Epidermal melanocyte (primary cell): ENCODE measurements around the gene FXN.
"Not testable (repeated sequence)": the region's sequence is repeated elsewhere in the genome, so short reads cannot be mapped to it uniquely, and the experiment has no call there.

ENCODE experiments used
- DNase-seq: peaks from one replicate; pipeline ENCODE4 v3.0.0; 2011; ENCODE audit warnings: low spot score; ENCODE audit not compliant: insufficient read length

The FXN gene

DNA sequence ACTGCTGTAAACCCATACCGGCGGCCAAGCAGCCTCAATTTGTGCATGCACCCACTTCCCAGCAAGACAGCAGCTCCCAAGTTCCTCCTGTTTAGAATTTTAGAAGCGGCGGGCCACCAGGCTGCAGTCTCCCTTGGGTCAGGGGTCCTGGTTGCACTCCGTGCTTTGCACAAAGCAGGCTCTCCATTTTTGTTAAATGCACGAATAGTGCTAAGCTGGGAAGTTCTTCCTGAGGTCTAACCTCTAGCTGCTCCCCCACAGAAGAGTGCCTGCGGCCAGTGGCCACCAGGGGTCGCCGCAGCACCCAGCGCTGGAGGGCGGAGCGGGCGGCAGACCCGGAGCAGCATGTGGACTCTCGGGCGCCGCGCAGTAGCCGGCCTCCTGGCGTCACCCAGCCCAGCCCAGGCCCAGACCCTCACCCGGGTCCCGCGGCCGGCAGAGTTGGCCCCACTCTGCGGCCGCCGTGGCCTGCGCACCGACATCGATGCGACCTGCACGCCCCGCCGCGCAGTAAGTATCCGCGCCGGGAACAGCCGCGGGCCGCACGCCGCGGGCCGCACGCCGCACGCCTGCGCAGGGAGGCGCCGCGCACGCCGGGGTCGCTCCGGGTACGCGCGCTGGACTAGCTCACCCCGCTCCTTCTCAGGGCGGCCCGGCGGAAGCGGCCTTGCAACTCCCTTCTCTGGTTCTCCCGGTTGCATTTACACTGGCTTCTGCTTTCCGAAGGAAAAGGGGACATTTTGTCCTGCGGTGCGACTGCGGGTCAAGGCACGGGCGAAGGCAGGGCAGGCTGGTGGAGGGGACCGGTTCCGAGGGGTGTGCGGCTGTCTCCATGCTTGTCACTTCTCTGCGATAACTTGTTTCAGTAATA lies at the start of gene FXN:
TSS of gene FXN (plus strand) at position 315 of the 871 bp plus-strand sequence. CDS start at position 346, 31 bp downstream.
- peak; percentile 81 for DNase-seq

DNA sequence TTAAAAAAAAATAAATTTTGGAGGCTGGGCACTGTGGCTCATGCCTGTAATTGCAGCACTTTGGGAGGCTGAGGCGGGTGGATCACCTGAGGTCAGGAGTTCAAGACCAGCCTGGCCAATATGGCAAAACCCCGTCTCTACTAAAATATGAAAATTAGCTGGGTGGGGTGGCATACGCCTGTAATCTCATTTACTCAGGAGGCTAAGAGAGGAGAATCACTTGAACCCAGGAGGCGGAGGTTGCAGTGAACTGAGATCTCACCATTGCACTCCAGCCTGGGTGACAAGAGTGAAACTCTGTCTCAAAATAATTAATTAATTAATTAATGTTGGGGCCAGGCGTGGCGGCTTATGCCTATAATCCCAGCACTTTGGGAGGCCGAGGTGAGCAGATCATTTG lies 48.6 kb upstream of the FXN start:
- not testable (repeated sequence) for DNase-seq

DNA sequence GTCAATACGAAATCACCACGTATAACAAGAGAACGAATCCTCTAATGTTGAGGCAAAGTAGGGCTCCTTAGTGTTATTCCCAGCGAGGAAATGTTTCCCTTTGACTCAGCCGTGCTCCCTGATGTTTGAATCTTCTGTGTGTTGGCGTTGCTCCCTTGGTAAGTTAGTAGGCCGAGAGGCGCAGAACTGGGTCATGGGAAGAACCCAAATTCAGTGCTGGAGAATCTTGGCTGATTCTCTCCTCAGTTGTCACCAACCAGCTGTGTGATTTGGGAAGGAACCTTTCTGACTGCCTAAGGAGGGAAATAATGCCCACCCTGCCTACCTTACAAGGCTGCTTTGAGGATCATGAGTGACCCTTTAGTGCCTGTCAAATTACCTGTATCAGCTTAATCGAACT lies 44.1 kb upstream of the FXN start:
- DNase-seq, result no peak

DNA sequence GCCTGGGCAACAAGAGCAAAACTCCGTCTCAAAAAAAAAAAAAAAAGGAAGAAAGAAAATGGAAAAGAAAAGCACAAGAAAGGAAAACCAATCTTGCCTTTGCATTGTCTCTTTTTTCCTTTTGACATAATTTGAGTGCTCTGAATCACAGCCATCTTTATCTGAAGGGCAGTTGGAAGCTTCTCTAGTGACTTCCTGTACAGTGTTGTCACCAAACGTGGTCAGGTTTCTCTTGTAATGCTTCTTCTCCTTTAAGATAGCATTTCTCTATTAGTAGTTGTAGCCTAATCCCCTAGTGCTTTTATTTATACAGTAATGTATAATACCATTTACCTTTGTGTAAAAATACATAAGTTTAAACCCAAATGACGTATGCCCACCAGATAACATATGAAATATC lies 39.8 kb upstream of the FXN start:
- no peak for DNase-seq

DNA sequence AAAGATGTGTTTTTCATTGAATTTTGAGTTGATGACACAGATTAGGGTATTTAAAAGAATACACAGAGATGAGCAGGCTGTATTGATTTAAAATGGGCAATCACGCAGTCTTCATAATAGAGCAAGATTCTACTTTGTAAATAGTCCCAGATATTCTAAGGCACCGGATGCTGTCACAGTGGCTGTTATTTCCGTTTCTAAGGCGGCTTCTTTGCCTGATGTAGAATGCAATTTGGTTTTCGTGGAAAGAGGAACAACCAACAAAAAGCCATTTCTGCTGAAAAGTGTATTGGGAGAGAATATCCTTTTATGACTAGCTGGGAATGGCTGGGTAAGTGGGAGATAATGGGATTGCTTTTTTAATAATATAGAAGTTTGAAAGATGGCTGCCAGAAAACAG lies 39.1 kb upstream of the FXN start:
- DNase-seq, result no peak

DNA sequence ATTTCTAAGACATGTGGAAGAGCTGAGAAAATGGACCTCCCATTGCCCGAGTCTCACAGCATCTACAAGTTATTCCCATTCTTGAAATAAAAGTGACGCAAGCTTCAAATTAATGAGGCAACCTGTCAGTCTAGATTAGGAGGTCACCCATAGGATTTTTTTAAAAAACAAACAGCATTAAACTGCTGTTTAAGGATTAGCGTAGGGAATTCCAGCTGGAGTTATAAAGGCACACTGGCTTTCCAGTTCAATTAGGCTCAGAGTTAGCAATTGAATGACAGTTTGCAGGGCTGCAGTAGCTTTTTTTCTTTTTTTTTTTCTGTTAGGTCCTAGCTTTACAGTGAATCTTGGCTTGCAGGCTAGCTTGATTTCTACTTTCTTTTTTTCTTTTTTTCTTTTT lies 37.9 kb upstream of the FXN start:
- no peak for DNase-seq

DNA sequence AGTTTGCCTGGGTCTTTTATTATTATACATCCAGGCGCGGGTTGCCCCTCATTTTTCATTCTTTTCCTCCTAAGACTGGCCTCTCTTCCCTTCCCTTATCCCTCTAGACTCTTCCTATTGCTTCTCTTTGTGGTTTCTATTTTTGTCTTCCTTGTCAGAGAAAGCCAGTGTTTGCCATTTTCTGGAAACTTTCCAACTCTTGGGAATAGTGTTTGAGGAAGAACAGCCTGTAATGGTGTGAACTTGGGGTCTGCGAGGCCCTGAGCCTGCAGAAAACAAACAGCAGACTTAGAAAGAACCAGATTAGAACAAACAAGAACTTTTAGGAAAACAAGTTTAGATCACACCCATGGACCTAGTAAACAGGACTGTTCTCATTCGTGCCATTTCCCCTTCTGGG lies 37.2 kb upstream of the FXN start:
- no peak for DNase-seq

DNA sequence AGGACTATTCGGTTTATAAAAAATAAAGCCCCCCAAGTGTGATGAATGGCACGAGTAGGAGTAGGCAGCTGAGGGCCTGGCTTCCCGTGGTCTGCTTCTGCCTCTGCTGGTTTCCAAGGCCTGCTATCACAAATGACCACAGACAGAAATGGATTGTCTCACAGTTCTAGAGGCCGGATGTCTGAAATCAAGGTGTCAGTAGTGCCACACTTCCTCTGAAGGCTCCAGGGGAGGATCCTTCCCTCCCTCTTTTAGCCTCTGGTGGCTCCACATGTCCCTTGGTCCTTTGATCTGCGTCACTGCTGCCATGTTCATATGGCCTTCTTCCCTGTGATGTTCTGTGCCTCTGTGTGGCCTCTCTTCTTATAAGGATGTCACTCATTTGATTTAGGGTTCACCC lies 36.7 kb upstream of the FXN start:
- DNase-seq, result no peak

DNA sequence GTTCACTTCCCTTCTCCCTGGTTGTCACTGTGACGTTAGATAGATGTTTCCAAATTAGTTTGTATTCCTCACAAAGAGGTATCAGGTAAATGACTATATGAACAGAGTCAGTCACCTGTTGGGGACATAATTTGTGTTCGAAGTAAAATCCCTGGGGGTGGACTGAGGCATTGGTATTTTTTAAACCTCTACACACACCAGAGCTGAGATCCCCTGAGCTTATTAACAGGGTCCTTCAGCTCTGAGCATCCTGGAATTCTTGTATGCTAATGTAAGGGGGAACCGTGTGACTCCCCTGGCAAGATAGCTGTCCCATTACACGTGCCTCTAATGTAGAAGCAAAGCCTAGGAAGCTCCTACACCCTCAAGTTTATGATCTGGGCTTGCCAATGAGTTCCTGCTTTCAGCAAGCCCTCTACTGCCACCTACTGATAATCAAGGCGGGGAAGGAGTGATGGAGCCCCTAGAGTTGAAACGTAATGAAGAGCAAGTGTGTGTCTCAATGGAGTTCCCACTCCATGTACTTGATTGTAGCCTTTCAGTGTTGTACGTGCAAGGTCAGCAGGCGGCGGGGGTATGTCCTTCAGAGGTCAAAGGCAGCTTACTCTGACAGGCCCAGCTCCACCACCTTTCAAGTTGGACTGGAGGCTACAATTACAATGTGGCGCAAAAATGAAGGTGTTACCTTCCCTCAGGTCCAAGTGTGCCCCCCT lies 36.0 kb upstream of the FXN start:
- peak; percentile 79 for DNase-seq

DNA sequence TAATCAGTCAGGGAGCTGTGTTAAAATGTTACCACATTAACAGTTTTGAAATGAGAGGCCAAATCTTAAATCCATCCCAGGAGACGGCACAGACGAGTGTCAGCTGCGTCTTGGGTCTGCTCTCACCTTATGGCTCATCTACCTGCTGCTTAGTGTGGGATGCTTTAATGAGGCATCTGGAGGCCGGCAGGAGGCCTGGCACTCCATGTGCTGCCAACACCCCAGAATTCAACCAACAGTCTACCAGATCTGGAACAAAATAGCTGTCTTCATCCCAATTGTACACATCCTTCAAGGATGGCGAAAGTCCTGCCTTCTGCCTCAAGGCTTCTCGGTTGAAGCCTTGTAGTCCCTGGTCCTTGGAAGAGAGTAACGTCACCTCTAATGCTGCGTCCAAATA lies 33.6 kb upstream of the FXN start:
- DNase-seq, result no peak

DNA sequence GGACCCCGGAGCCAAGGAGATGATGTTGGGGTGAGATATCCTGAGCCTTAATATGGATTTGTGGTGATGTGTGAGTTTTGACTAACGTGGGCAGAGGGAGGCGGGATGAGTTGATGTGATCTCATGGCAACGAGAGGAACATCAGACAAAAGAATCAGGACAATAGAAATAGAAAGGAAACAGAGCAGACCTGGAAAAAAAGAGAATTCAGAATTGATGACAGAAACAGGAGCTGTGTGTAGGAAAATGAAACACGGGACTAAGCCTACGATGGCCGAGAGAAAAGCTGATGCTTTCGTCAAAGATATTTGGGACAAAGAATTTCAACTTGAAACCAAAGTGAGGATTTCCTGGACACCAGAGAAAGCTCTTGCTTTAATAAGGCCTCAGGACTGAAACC lies 32.5 kb upstream of the FXN start:
- DNase-seq, result no peak

DNA sequence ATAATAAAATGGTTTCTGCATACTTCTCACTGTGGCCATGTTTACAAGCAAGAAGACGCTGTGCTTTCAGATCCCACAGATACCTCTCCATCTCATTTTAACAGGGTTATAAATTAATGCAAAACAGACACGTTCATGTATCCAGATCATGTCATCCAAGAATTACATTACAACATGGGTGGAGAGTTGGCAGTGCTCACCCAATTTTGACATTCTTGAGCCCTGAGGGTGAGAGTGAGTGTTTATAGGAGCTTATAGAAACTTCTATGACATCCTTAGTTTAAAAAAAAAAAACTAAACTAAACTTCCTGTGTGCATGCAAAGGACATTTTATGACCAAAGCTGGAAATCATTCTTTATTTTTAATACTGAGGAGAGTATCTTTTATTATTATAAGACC lies 30.7 kb upstream of the FXN start:
- DNase-seq, result no peak

DNA sequence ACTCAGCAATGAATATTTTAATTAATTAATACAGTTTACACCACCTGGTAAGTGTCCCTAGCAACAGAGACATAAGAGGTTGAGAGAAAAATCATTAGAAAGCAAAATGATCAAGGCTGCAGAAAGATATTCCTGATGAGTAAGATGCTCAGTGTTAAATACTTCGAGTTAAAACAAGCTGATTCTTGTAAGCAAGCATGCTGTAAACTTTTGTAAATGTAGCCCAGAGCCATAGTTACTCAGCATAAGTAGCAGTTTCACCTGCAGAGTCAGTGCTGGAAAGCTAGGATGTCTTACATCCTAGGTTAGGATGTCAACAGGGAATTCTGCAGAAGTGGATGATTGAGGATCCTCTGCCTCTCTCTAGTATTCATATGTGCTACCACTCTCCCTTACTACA lies 25.8 kb upstream of the FXN start:
- no peak for DNase-seq

DNA sequence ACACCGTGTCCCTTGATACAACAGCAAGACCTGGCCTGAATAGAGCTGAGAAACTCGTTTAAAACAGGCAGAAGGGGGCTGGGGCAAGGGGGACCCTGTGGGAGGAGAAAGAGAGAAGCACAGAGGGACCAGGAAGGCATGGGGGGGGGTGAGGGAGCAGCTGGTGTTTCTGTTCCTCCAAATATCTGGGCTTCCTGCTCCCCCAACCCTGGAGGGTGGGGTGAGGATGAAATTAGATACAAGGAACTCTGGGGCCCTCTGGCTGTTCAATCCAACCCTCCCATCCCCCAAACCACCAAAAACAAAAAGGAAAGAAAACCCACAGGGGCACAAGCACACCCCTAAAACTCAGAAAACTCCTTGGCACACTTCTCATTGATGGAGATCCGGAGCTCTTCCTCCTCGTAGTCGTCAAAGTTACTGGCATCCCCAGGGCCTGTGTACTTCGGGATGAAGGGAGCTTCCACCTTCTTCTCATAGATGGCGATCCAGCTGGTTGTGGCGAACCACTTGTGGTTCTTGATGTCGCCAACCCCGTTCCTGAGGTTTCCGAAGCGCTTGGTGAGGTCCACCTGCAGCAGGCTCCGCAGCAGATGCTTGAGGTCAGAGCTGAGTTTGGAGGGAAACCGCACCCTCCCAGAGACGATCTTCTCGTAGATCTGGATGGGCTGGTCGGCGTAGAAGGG lies 22.7 kb upstream of the FXN start:
- DNase-seq, result no peak

DNA sequence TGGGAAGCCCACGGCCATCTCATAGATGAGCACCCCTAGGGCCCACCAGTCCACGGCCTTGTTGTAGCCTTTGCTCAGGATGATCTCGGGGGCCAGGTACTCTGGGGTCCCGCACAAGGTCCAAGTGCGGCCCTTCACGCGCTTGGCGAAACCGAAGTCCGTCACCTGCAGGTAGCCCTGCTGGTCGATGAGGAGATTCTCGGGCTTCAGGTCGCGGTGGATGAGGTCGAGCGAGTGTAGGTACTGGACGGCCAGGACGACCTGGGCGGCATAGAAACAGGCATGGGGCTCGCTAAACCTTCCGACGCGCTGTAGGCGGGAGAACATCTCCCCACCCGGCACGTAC lies 22.2 kb upstream of the FXN start:
- DNase-seq, result no peak

DNA sequence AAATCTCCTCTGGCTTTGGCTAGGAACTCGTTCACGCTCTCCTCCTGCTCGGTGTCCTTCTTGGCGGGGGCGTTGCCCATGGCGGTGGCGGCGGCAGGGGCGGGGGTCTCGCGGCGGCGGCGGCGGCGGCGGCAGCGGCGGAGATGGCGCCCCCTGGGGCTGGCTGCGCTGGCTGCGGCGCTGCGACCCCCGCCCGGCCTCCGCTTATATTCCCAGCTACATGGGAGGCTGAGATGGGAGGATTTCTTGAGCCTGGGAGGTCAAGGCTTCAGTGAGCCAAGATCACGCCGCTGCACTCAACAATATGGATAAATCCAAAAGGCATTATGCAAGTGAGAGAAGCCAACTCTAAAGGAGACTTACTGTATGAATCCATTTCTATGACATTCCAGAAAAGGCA lies 21.5 kb upstream of the FXN start, which contains the start of gene PRKACG:
TSS of gene PRKACG (minus strand) at position 101 of the 400 bp plus-strand sequence. CDS start at position 80, 21 bp downstream.
- DNase-seq, result no peak

DNA sequence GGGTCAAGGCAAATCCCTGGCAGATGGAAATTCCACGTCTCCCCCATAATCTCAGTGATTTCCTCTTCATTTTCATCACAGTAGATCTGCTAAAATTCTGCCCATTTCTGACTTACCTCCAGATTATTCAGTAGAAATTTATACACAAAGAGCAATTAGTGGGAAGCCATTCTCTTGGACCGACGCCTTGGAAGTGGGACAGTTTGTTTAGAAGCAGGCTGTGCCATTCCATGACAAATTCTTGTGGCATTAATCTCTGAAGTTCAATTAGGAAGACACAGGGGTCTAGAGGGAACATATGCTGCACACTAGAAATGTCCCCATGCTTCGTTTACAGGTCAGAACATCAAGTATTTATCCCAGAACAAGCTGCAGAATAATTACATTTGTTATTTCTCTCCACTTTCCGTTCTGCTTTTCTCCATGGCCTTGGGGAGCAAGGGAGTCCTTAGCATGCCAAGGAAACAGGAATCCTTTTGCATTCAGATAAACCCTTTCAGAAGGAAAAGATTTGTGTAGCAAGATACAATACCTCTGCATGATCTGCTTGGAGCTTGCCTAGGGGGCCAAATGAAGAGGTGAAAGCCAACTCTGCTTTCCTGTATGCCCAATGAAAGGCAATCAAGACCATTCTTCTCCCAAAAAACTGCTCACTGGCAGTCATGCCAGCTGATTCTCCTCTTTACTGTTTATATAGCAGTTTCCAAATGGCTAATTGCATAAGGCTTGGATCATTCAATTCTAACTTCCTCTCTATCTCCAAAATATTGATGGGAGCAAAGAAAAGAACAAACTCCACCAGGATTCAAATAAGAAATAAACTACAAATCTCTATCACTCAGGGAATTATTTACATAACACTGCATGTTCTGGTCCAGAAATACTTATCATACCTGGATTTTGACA lies 19.1 kb upstream of the FXN start:
- no peak for DNase-seq

DNA sequence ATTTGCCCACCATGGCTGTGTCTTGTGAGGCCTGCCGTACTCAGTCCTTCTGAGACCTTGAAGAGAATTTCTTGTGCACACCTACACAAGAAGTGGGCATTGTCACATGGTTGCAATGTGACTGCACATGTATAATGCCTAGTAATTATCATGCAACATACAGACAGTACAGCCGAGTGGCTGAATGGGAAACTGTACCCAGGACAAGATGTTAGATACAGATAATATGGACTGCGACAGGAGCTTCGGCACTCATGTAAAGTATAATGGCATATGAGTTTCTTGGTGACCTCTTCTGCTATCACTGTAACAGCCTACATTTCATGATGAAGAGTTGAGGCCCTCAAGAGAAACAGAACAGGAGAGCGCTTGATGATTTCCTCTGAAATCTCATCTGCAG lies 16.8 kb upstream of the FXN start:
- no peak for DNase-seq

DNA sequence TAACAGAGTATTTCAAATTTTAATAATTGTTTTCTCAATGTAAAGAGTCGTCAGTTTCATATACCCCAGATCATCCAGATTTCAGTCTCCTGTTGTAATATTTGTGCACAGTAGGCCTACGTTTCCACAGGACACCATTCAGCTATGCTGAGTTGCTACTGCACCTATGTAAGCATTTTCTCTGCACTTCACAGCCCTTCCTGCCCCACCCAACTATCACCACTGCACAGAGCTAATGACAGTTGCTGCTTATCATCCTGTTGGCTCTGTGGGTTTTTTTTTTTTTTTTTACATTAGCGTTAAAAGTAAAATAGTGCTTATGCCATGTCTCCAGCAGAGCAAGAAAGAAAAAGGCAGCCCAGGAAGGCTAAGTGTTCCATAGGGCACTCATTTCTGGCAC lies 15.7 kb upstream of the FXN start:
- DNase-seq, result no peak

DNA sequence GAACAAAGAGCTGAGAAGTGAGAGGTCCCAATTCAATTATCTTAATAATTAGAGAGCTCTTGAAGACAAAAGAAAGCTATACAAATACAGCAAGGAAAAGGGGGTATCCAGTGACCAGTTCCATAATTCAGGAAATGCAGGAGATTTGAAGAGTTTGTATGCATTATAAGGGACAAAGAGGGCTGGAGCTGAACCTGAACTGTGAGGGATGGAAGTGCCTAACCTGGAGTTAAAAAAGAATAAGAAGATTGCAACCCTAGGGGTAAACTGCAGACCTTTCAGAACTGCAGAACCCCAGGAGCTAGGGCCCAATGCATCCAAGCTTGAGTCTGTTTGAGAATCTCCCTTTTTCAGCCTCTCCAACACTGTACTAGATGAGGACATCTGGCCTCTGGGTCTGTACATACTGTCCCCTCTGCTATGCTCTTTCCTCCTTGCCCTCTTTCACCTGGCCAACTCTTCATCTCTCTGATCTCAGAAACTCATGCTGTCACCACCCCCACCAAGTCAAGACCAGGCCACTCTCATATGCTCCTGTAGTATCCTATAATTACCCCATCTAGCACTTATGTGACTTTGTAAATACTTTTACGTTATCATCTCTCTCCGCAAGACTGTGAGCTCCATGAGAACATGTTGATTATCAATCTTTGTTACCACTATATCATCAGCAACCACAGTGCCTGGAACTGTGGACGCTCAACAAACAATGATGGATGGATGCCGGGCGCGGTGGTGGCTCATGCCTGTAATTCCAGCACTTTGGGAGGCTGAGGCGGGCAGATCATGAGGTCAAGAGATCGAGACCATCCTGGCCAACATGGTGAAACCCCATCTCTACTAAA lies 15.0 kb upstream of the FXN start:
- no peak for DNase-seq
